RWPE2 (cell line): ENCODE measurements around the gene FLT1.

Experiments
- ATAC-seq: fragments of 200-7000 bp; cut with Tn5 transposase; 3 replicates; pipeline ENCODE4 v1.9.1; 2021; ENCODE audit warnings: low read depth
- DNase-seq: peaks from one replicate; pipeline ENCODE4 v3.0.0-alpha.2; 2020; ENCODE audit warnings: low spot score
- H3K27ac ChIP-seq: fragments of 450-650 bp; 2 replicates; pipeline ENCODE4 v1.5.1; 2017; ENCODE audit warnings: mild to moderate bottlenecking; ENCODE audit not compliant: poor library complexity, severe bottlenecking
- H3K27me3 ChIP-seq: fragments of 250-450 bp; sonication (Bioruptor Pico); 2 replicates; pipeline ENCODE4 v1.5.1; 2021; ENCODE audit warnings: mild to moderate bottlenecking, moderate library complexity; ENCODE audit not compliant: insufficient read depth, poor library complexity, severe bottlenecking
- H3K36me3 ChIP-seq: fragments of 250-450 bp; sonication (Bioruptor Pico); 2 replicates; pipeline ENCODE4 v1.5.1; 2020; ENCODE audit warnings: low read depth, mild to moderate bottlenecking, moderate library complexity
- H3K4me1 ChIP-seq: fragments of 250-450 bp; sonication (Bioruptor Pico); 2 replicates; pipeline ENCODE4 v1.5.1; 2021; ENCODE audit warnings: mild to moderate bottlenecking, moderate library complexity; ENCODE audit not compliant: insufficient read depth, poor library complexity, severe bottlenecking
- H3K4me3 ChIP-seq: fragments of 250-450 bp; sonication (Bioruptor Pico); 2 replicates; pipeline ENCODE4 v1.5.1; 2021; ENCODE audit warnings: mild to moderate bottlenecking, moderate library complexity; ENCODE audit not compliant: severe bottlenecking
- H3K9me3 ChIP-seq: fragments of 250-450 bp; sonication (Bioruptor Pico); 2 replicates; pipeline ENCODE4 v1.5.1; 2021; ENCODE audit warnings: mild to moderate bottlenecking, moderate library complexity; ENCODE audit not compliant: severe bottlenecking
- CTCF ChIP-seq: fragments of 450-650 bp; IDR thresholded peaks from one replicate; pipeline ENCODE4 v1.5.1; 2017; ENCODE audit warnings: mild to moderate bottlenecking, moderate library complexity; ENCODE audit not compliant: poor library complexity, severe bottlenecking

Gene FLT1

DNA sequence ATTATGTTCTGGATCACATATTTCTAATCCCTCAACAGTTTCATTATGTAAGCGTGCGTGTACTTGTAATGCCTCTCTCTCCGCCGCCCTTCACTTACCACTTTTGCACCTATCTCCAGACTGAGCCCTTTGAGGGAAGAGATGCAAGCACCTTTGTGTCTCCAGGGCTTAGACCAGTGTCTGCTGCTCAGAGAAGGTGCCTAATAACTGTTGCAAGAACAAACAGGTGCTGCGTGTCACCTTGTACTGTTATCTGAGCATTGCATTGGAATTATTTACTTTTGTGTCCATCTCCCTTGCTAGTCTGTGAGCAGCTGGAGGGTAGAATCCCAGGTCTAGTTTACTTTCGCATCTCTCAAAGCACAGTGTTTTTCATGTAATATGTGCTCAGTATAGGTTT lies 156.2 kb downstream of the FLT1 start:
- no peaks in the 10 kb centered on the region for H3K4me1 ChIP-seq

GRCh38 chr13:28338006-28338574 lies 156.8 kb downstream of the FLT1 start:
- DNase-seq (no peak), ATAC-seq (no peak)
- Histone ChIP-seq H3K4me1 (no peaks in the 10 kb centered on the region), H3K9me3 (no peaks in the 10 kb centered on the region), H3K36me3 (no peaks in the 10 kb centered on the region), H3K27me3 (no peaks in the 10 kb centered on the region), H3K4me3 (no peak overlapping the region), H3K27ac (no peak overlapping the region)
- no peak for TF ChIP-seq CTCF

More for the DNA sequence above, 156.2 kb downstream of the FLT1 start:
- Histone ChIP-seq H3K27ac (no peak overlapping the region), H3K36me3 (no peaks in the 10 kb centered on the region), H3K4me3 (no peak overlapping the region), H3K27me3 (no peaks in the 10 kb centered on the region), H3K9me3 (no peaks in the 10 kb centered on the region)
- ATAC-seq: no peak
- TF ChIP-seq CTCF: no peak
- no peak for DNase-seq

- H3K4me1 ChIP-seq: no peaks in the 10 kb centered on the region
- TF ChIP-seq CTCF: no peak
- no peaks in the 10 kb centered on the region for H3K36me3 ChIP-seq
- ATAC-seq: no peak
- DNase-seq: no peak
- H3K9me3 ChIP-seq: no peaks in the 10 kb centered on the region
- H3K27me3 ChIP-seq: no peaks in the 10 kb centered on the region
- no peak overlapping the region for H3K4me3 ChIP-seq
- H3K27ac ChIP-seq: no peak overlapping the region
Measured at GRCh38 chr13:28337166-28338005, 157.5 kb downstream of the FLT1 start.

DNA sequence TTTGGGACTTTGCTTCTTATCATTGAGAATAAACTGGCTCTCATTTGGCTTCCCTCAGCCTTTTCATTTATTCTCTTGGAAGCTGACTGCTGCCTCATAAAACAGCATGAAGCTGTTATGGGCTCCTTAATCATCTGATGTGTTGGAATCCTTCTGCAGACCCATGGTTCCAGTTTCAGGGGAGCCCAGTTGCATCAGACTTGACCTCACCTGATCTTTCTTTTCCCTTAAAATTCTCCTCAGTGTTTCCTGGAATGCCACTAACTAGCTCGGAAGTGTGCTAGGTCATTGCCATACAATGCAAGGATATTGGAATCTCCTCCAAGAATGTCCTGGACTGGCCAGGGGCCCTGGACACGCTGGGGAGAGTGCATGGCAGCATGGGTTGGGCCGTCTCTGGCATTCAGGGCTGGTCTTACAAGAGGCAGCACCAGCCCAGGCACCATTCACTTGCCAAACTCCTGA lies 158.7 kb downstream of the FLT1 start:
- Histone ChIP-seq H3K27ac (no peak overlapping the region), H3K4me1 (no peaks in the 10 kb centered on the region), H3K9me3 (no peaks in the 10 kb centered on the region), H3K4me3 (no peak overlapping the region), H3K27me3 (no peaks in the 10 kb centered on the region), H3K36me3 (no peaks in the 10 kb centered on the region)
- no peak for DNase-seq
- no peak for TF ChIP-seq CTCF
- ATAC-seq: no peak
